ENCODE results near the gene GLCCI1.

DNA sequence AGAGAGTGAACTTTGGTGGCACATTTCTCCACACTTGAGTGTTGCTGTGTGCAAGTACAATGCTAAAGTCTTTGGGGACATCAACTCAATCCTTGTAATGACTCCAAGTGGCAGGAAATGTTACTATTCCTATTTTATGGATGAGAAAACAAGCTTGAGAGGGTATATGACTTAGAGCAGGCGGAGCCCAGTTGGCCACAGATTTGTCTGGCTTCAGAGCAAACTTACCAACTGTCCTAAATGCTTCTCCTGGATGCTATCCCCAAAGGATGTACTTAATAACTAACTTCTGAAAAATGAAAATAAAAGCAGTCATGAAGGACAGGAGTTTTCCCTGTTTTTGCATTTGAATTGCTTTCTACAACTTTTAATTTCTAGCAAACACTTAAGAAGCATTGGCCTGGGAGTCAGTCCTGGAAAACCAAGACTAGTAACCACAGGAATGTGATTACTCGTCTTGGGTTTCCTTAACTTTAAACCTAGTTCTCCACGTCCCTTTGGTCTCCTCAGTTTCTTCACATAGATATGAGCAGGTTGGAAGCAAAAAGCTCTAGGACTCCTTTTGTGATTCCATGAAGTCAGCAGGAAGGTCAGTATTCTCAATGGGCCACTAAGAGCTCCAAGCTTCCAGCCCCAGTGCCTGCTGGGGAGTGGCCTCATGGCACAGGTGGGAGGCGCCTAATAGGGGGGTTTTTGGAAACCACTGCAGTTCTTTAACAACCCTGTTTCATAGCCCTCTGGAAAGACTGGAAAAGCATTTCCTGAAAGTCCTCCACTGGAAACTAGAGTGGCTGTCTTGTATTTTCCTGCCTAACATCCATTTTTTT lies 140.8 kb downstream of the GLCCI1 start:
- TF ChIP-seq, protein P1, sequence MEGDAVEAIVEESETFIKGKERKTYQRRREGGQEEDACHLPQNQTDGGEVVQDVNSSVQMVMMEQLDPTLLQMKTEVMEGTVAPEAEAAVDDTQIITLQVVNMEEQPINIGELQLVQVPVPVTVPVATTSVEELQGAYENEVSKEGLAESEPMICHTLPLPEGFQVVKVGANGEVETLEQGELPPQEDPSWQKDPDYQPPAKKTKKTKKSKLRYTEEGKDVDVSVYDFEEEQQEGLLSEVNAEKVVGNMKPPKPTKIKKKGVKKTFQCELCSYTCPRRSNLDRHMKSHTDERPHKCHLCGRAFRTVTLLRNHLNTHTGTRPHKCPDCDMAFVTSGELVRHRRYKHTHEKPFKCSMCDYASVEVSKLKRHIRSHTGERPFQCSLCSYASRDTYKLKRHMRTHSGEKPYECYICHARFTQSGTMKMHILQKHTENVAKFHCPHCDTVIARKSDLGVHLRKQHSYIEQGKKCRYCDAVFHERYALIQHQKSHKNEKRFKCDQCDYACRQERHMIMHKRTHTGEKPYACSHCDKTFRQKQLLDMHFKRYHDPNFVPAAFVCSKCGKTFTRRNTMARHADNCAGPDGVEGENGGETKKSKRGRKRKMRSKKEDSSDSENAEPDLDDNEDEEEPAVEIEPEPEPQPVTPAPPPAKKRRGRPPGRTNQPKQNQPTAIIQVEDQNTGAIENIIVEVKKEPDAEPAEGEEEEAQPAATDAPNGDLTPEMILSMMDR (IDR thresholded peaks at IDR 0.05), result no peak
- no peak for TF ChIP-seq POLR2A (IDR thresholded peaks at IDR 0.05)

All from lower leg skin (tissue), 3 donors.